ENCODE data around the gene RNU7-1.

GRCh38 chr12:6944381-6945186, 968 bp downstream of the RNU7-1 start:
- no peak for TF ChIP-seq RORB (CRISPR knock-in tag; IDR thresholded peaks at IDR 0.05)
- TF ChIP-seq CTCF (IDR thresholded peaks at IDR 0.05), result no peak
- TF ChIP-seq NFATC4 (CRISPR knock-in tag; IDR thresholded peaks at IDR 0.05), result no peak
- no peak for TF ChIP-seq KAT7 (CRISPR knock-in tag; IDR thresholded peaks at IDR 0.05; ENCODE audit: borderline replicate concordance)
- TF ChIP-seq ATF1 (CRISPR knock-in tag; IDR thresholded peaks at IDR 0.05), result no peak
- no peak for TF ChIP-seq MYBL2 (CRISPR knock-in tag; IDR thresholded peaks at IDR 0.05)
- TF ChIP-seq MAX (CRISPR knock-in tag; IDR thresholded peaks at IDR 0.05), result 0 out of 2 replicates have a peak, but pooled peaks have one; percentile 51
- TF ChIP-seq USF2 (CRISPR knock-in tag; IDR thresholded peaks at IDR 0.05), result no peak
- TF ChIP-seq MLX (CRISPR knock-in tag; IDR thresholded peaks at IDR 0.05), result no peak
- TF ChIP-seq ATF2 (CRISPR knock-in tag; IDR thresholded peaks at IDR 0.05; ENCODE audit: borderline replicate concordance, low read depth), result no peak

Data from WTC11 (cell line).